NCI-H69 (cell line): ENCODE results near the gene LILRB1.
"Not testable (repeated sequence)": the region's sequence is repeated elsewhere in the genome, so short reads cannot be mapped to it uniquely, and the experiment has no call there.

ENCODE experiments used
- DNase-seq: peaks from one replicate; lab custom pipeline; 2025; lab: John Stamatoyannopoulos, UW

LILRB1 gene

GRCh38 chr19:54630262-54630661 lies at the start of gene LILRB1:
LILRB1 (plus strand) TSS chr19:54630484; CDS start chr19:54631074, 590 bp downstream.
- DNase-seq, result not testable (repeated sequence)

- no peak for DNase-seq
Observed at GRCh38 chr19:54586397-54586796, 43.9 kb upstream of the LILRB1 start.

- no peak for DNase-seq
Observed at GRCh38 chr19:54587026-54587425, 43.3 kb upstream of the LILRB1 start.

GRCh38 chr19:54593445-54593844 lies 36.8 kb upstream of the LILRB1 start, which contains the start of gene LILRA1:
LILRA1 (plus strand) TSS chr19:54593632; CDS start chr19:54594245, 613 bp downstream.
- DNase-seq, result not testable (repeated sequence)

- DNase-seq, result not testable (repeated sequence)
Observed at GRCh38 chr19:54593931-54594626, 36.2 kb upstream of the LILRB1 start.

GRCh38 chr19:54594737-54595136 lies 35.5 kb upstream of the LILRB1 start:
- DNase-seq, result no peak

GRCh38 chr19:54595680-54596436 lies 34.4 kb upstream of the LILRB1 start:
- not testable (repeated sequence) for DNase-seq

GRCh38 chr19:54600212-54600611 lies 30.1 kb upstream of the LILRB1 start:
- DNase-seq, result no peak

GRCh38 chr19:54606230-54606629 lies 24.1 kb upstream of the LILRB1 start:
- no peak for DNase-seq

GRCh38 chr19:54606891-54607784 lies 23.1 kb upstream of the LILRB1 start:
- no peak for DNase-seq

- no peak for DNase-seq
Observed at GRCh38 chr19:54607785-54608150, 22.5 kb upstream of the LILRB1 start.

GRCh38 chr19:54608205-54608604 lies 22.1 kb upstream of the LILRB1 start:
- DNase-seq, result no peak

GRCh38 chr19:54608792-54609191 lies 21.5 kb upstream of the LILRB1 start:
- no peak for DNase-seq

- DNase-seq, result no peak
Observed at GRCh38 chr19:54609356-54609791, 20.9 kb upstream of the LILRB1 start.

- DNase-seq, result no peak
Observed at GRCh38 chr19:54612428-54612827, 17.9 kb upstream of the LILRB1 start.

- no peak for DNase-seq
Observed at GRCh38 chr19:54614726-54615125, 15.6 kb upstream of the LILRB1 start.

- no peak for DNase-seq
Observed at GRCh38 chr19:54616057-54616456, 14.2 kb upstream of the LILRB1 start.

- DNase-seq, result no peak
Observed at GRCh38 chr19:54616821-54617560, 13.3 kb upstream of the LILRB1 start.

- DNase-seq, result no peak
Observed at GRCh38 chr19:54620464-54620863, 9.8 kb upstream of the LILRB1 start.

- DNase-seq, result no peak
Observed at GRCh38 chr19:54622431-54622830, 7.9 kb upstream of the LILRB1 start.

GRCh38 chr19:54624234-54624633 lies 6.0 kb upstream of the LILRB1 start:
- not testable (repeated sequence) for DNase-seq
